Effector memory CD4-positive, alpha-beta T cell (primary cell): ENCODE results near the gene GDNF.
"Not testable (repeated sequence)": the region's sequence is repeated elsewhere in the genome, so short reads cannot be mapped to it uniquely, and the experiment has no call there.

Experiments
- DNase-seq, 3 donors: peaks; one replicate each; pipeline ENCODE4 v3.0.0-alpha.2; 2020
- H3K27ac ChIP-seq: 2 replicates; pipeline ENCODE4 v1.7.0; 2013; ENCODE audit warnings: mild to moderate bottlenecking, low read length, moderate library complexity; ENCODE audit not compliant: insufficient read depth, poor library complexity, severe bottlenecking
- H3K27me3 ChIP-seq: replicated peaks from 2 replicates; pipeline ENCODE4 v1.7.0; 2013; ENCODE audit warnings: mild to moderate bottlenecking, low read length; ENCODE audit not compliant: insufficient read depth, control insufficient read depth, poor library complexity, severe bottlenecking
- H3K36me3 ChIP-seq: 2 replicates; pipeline ENCODE4 v1.7.0; 2013; ENCODE audit warnings: mild to moderate bottlenecking, low read length, moderate library complexity; ENCODE audit not compliant: control insufficient read depth, insufficient read depth
- H3K4me1 ChIP-seq: 2 replicates; pipeline ENCODE4 v1.7.0; 2013; ENCODE audit warnings: low read length, mild to moderate bottlenecking; ENCODE audit not compliant: control insufficient read depth, insufficient read depth, poor library complexity, severe bottlenecking
- H3K4me3 ChIP-seq: 2 replicates; pipeline ENCODE4 v1.7.0; 2013; ENCODE audit warnings: low read length, low read depth, mild to moderate bottlenecking; ENCODE audit not compliant: insufficient read depth, poor library complexity, severe bottlenecking
- H3K9me3 ChIP-seq: 2 replicates; pipeline ENCODE4 v1.7.0; 2013; ENCODE audit warnings: mild to moderate bottlenecking, low read length, moderate library complexity; ENCODE audit not compliant: control insufficient read depth

GDNF gene

GRCh38 chr5:37807621-37808301 lies 32.1 kb downstream of the GDNF start:
- Histone ChIP-seq H3K27me3 (no peaks in the 10 kb centered on the region), H3K4me3 (no peak overlapping the region), H3K36me3 (no peaks in the 10 kb centered on the region), H3K27ac (no peak overlapping the region), H3K9me3 (no peaks in the 10 kb centered on the region), H3K4me1 (no peaks in the 10 kb centered on the region)
- DNase-seq, result no peak

DNA sequence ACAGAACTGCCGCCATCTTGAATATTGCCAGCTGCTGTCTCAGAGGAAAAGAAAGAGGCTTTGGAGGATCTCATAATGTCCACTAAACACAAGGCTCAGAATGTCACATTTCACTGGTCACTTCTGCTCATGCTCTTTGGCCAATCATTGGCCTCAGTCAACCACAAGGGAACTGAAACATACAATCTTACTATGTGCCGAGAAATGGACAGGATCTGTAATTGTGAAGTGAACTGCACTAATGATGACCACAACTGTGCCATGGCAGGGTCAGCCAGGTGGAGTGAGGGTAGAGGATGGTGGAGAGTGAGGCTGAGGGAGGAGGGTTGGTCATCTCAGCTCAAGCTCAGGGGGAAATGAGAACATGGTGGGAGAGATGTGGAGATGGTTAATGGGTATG lies 32.8 kb downstream of the GDNF start:
- no peaks in the 10 kb centered on the region for H3K36me3 ChIP-seq
- DNase-seq, result no peak
- no peak overlapping the region for H3K4me3 ChIP-seq
- no peaks in the 10 kb centered on the region for H3K9me3 ChIP-seq
- no peak overlapping the region for H3K27ac ChIP-seq
- H3K4me1 ChIP-seq, result no peaks in the 10 kb centered on the region
- H3K27me3 ChIP-seq, result no peaks in the 10 kb centered on the region

DNA sequence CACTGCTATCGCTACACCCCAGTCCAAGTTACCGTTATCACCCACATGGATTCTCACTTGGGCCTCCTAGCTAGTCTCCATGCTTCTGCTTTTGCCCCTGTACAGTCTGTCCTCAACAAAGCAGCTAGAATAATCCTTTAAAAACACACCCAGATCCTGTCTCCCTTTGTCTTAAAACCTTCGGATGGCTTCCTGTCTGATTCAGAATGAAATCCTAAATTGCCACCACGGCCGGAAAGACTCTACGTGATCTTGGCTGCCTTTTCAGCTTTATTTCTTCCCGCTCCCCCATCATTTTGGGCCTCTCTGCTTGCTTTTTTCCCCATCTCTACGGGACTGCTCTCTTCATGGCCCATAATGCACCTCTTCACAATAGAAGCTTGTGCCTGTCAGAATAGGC lies 33.4 kb downstream of the GDNF start:
- H3K4me1 ChIP-seq, result no peaks in the 10 kb centered on the region
- H3K36me3 ChIP-seq, result no peaks in the 10 kb centered on the region

DNA sequence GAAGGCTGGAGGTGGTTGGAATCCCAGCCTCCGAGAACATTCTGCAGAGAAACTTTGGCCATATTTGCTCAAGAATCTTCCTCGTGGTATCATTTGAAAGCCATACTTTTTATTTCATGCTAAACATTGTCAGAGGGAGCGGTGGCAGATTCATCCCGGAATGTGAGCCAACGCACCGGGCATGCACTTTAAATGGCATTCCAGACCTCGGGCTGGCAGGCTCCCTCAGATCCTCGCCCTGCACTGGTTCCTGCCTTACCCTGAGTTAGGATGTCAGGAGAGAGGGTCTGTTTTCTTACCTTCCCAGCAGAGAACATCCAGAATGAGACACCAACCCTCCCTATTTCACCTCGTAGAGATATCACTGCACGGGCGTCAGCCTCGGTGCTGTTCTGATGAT lies 33.8 kb downstream of the GDNF start:
- H3K27ac ChIP-seq, result no peak overlapping the region
- no peaks in the 10 kb centered on the region for H3K27me3 ChIP-seq
- H3K36me3 ChIP-seq, result no peaks in the 10 kb centered on the region
- no peak for DNase-seq
- H3K9me3 ChIP-seq, result no peaks in the 10 kb centered on the region
- no peaks in the 10 kb centered on the region for H3K4me1 ChIP-seq
- no peak overlapping the region for H3K4me3 ChIP-seq

More for the DNA sequence above, 33.4 kb downstream of the GDNF start:
- Histone ChIP-seq H3K27ac (no peak overlapping the region), H3K27me3 (no peaks in the 10 kb centered on the region), H3K4me3 (no peak overlapping the region), H3K9me3 (no peaks in the 10 kb centered on the region)
- no peak for DNase-seq

GRCh38 chr5:37804401-37804800 lies 35.4 kb downstream of the GDNF start:
- Histone ChIP-seq H3K9me3 (no peaks in the 10 kb centered on the region), H3K4me1 (no peaks in the 10 kb centered on the region), H3K4me3 (no peak overlapping the region), H3K36me3 (no peaks in the 10 kb centered on the region), H3K27ac (no peak overlapping the region), H3K27me3 (no peaks in the 10 kb centered on the region)
- no peak for DNase-seq

- Histone ChIP-seq H3K36me3 (no peaks in the 10 kb centered on the region), H3K9me3 (no peaks in the 10 kb centered on the region), H3K27ac (no peak overlapping the region), H3K4me3 (no peak overlapping the region), H3K4me1 (no peaks in the 10 kb centered on the region), H3K27me3 (no peaks in the 10 kb centered on the region)
- DNase-seq, result no peak
Measured at GRCh38 chr5:37803487-37803886, 36.4 kb downstream of the GDNF start.

DNA sequence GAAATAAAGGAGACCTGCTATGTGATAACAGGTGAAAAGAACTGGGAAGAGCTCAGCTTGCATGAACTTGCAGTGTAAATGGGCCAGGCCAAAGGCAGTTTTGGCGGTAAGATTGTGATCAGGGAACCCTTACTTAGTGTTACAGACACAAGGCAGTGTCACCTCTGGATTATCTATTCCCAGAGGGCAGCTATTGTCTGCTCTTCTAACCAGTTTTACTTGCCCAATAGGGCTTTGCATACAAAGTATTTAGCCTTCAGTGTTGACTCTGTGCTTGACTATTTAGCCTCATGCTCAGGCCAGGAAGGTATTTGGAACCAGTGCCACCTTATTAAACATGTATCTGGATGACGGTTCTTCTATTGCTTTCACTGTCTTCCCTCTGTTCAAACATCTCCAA lies 38.3 kb downstream of the GDNF start:
- Histone ChIP-seq H3K4me1 (no peaks in the 10 kb centered on the region), H3K27me3 (no peaks in the 10 kb centered on the region), H3K4me3 (no peak overlapping the region), H3K9me3 (no peaks in the 10 kb centered on the region), H3K36me3 (no peaks in the 10 kb centered on the region), H3K27ac (no peak overlapping the region)
- no peak for DNase-seq

DNA sequence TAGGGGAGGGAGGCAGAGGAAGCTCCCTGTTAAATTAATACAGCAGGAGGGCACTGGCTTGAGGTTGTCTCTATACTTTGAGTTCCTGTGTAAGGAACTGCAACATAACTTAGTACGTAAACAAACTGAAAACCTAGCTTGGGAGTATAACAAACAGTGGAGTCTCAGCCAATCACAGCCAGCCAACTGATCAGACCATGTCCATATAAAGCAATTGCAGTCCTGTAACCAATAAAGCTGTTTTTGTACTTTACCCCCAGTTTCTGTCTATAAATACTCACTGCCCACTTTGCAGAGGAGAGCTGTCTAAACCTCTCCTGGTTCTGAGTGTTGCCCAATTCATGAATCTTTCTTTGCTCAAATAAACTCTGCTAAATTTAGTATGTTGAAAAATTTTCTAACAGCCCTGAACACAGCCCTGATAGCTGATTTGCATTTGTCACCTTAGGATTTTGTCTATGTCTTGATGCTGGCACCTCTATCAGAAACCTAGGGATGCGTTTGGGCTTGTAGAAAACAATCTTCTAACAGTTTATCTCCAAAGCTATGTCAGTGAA lies 39.9 kb downstream of the GDNF start:
- DNase-seq, result no peak
- no peak overlapping the region for H3K4me3 ChIP-seq
- H3K27me3 ChIP-seq, result no peaks in the 10 kb centered on the region
- H3K9me3 ChIP-seq, result no peaks in the 10 kb centered on the region
- no peak overlapping the region for H3K27ac ChIP-seq
- H3K36me3 ChIP-seq, result no peaks in the 10 kb centered on the region
- H3K4me1 ChIP-seq, result no peaks in the 10 kb centered on the region

GRCh38 chr5:37796435-37796834 lies 43.4 kb downstream of the GDNF start:
- not testable (repeated sequence) for H3K9me3 ChIP-seq, H3K4me3 ChIP-seq, H3K36me3 ChIP-seq, H3K27ac ChIP-seq, H3K27me3 ChIP-seq, H3K4me1 ChIP-seq, DNase-seq

DNA sequence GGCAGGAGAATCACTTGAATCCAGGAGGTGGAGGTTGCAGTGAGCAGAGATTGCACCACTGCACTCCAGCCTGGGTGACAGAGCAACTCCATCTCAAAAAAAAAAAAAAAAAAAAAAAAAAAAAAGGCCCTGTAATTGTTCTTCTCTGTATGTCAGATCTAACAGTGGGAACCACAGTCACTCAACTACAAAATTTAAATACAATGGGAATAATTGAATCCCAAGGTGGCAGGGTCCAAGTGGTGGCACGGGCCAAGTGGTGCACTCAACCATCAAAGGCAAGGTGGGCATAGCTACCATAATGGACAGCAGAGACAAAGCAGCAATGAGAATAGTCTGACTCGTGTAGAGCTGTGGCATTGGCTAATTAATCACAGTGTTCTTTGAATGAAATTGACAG lies 44.5 kb downstream of the GDNF start:
- not testable (repeated sequence) for H3K27ac ChIP-seq, DNase-seq, H3K4me1 ChIP-seq, H3K36me3 ChIP-seq, H3K27me3 ChIP-seq, H3K9me3 ChIP-seq, H3K4me3 ChIP-seq
